GM19351 (cell line): ENCODE data around the gene TNS1.

Experiments used
- ATAC-seq: cut with Tn5 transposase; IDR thresholded peaks from one replicate; pipeline ENCODE4 v1.9.1; 2021; ENCODE audit warnings: mild to moderate bottlenecking, moderate library complexity; ENCODE audit not compliant: unreplicated experiment

TNS1 gene

GRCh38 chr2:217857624-217858506, 144.9 kb downstream of the TNS1 start:
- no peak for ATAC-seq

DNA sequence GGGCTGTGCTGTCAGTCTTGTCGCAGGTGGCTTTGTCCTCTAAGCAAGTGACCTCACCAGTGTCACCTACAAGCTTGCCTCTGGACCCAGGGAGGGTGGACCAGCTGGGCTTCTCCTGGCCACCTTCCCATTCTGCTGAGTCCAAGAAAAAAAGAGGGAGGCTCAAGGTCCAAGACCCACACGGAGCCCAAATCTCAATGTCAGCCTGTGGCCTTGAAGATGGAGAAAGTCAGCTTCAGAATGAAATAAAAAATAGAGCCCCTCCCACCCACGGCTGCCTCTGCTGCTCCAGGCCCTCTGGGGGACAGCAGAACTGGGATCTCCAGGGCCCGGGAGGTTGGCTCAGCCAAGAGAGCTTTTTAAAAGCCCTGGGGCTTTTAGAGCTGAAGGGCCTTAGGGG, 145.9 kb downstream of the TNS1 start:
- no peak for ATAC-seq

DNA sequence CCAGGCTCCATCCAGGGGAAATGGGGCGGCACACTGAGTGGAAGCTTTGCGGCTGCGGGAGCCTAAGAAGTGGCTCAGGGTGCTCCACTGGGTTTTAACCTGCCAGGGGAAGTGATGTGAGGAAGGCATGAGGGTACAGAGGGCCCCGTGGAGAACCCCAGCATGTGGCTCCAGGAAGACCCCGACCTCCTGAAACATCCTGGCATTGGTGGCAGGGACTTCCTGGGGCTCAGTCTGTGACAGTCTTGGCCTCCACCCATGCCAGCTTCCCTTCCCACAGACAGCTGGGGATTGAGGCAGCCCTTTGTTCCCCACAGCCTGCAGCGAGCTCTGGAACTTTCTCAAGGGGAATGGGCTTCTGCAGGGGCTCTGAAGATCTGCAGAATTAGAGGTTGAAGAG, 146.6 kb downstream of the TNS1 start:
- no peak for ATAC-seq

- ATAC-seq = no peak
Observed at GRCh38 chr2:217854684-217855420, 147.9 kb downstream of the TNS1 start.

DNA sequence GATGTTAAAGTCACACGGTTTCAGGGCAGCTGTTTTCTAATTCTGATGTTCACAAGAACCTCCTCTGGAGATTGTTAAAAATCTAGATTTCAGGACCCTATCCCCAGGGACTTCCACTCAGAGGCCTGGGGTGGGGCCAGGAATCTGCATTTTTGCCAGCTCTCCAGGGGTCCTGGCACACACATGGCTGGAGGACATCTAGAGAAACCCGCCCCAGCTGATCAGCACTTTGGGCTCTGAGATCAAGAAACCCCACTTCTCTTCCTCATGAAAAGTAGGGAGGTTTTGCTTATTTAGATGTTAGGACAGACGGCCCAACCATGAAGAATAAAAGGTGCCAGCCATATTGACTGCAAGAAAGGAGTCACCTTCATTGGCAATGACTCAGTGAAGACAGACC, 148.8 kb downstream of the TNS1 start:
- no peak for ATAC-seq

GRCh38 chr2:217853301-217853881, 149.4 kb downstream of the TNS1 start:
- no peak for ATAC-seq

DNA sequence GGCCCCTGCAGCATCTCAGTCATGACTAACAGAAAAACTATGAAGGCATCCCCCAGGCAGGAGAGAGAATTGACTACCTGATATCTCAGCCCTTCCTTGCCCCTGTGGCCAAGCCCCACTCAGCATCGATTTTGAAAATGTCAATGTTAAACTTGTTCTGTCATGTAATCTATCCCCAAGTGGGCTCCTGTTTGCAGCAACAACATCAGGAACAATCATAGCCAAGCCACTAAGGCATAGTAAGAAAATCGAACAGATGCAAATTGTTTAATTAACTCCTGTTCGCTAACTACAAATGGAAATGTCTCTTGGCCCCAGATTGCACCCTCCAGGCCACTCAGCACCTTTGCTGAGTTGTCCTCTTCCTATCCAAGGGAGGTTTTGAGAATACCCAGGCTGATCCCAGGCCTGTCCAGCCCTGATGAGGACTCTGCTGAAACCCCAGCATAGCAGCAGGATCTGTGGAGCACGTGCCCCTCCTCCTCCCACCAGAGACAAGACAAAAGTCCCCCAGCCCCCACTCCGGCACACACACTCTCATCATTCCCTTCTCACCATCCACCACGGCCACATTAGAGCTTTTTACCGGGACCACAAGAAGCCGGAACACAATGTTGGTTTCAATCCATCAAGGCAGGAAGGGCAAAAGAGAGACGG, 150.1 kb downstream of the TNS1 start:
- no peak for ATAC-seq

- ATAC-seq = no peak
Observed at GRCh38 chr2:217851191-217852020, 151.4 kb downstream of the TNS1 start.

- ATAC-seq = no peak
Observed at GRCh38 chr2:217849154-217849975, 153.4 kb downstream of the TNS1 start.

DNA sequence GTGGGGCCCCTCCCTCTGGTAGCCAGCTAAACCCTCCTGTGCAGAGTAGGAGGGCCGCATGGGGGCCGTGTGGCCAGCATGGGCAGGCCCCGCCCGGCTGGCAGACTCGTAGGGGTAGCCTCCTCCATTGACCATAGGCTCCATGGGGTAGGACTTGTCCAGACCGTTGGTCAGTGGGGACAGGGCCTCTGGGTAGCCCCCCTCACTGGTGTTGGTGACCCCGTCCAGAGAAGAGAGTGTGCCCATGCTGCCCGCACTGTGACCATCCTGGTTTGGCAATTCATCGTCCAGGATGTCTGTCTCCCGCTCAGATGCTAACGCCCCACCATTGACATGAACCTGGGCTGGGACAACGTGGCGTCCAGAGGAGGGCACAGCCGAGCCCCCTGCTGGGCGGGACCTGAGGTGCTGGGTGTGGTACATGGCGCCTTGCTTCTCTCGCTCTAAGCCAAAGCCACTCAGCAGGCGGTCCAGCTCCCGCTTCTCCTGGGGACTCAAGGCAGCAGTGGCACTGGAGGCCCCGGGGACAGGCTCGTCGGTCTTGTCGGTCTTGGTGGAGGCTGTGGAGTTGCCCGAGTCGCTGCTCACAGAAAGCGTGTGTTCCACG, 154.3 kb downstream of the TNS1 start:
- no peak for ATAC-seq

- no peak for ATAC-seq
Observed at GRCh38 chr2:217847552-217848350, 155.0 kb downstream of the TNS1 start.

GRCh38 chr2:217847115-217847514, 155.7 kb downstream of the TNS1 start:
- no peak for ATAC-seq

DNA sequence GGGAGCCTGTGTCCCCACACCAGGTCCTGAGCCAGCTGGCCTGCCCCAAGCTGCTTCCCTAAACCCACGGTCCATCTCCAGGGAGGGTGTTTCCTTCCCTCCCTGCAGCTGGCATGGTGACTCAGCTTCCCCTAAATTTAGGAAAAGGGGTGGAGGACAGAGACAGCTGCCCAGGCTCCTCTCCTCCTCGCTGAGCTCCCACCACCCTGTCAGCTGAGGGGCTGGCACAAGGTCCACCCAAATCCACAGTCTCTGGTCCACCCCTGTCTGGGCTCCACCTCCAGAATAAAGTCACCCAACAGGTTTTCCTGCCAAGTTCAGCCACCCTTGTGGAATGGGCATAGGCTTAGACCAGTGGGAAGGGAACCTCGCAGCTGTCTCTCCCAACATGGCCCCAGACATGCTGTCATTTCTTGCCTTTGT, 156.5 kb downstream of the TNS1 start:
- ATAC-seq = no peak

DNA sequence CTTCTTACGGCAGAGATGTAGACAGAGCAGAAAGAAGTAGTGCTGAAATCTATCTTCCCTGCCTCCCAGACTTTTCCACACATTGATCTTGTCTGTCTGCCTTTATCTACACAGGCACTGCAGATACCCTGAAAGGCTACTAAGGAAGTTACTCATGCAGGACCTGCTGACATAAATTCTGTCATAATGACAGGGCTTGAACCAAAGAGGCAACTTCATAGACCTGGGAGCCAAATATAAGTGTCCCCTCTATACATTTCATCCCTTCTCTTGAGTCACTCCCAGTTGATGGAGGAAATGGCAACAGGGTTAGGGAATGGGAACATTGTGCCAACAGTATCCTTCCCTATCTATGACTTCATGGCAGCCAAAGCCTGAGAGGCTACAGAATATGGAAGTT, 157.5 kb downstream of the TNS1 start:
- no peak for ATAC-seq

GRCh38 chr2:217844696-217845095, 158.1 kb downstream of the TNS1 start:
- no peak for ATAC-seq

GRCh38 chr2:217843324-217843723, 159.5 kb downstream of the TNS1 start:
- no peak for ATAC-seq

DNA sequence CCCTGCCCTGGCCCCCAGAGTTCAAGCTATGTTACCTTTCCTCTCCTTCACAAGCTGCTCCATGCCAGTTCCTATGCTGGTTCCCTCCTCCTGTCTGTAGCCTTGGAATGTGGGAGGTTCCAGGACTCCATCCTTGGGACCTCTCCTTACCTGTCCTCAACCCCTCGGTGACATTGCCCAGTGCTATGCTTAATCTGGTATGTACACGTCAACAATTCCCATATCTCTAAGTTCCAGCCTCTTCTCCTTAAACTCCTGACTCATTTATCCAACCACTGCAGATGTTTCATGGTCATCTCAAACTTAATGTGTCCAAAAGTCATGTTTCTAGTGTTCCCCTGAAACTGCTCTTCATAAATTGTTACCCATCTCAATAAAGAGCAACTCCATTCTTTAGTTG, 160.8 kb downstream of the TNS1 start:
- ATAC-seq = no peak

- ATAC-seq = no peak
Observed at GRCh38 chr2:217840522-217840921, 162.3 kb downstream of the TNS1 start.
